ENCODE measurements around the gene ALDH4A1.
"Not testable (repeated sequence)": the region's sequence is repeated elsewhere in the genome, so short reads cannot be mapped to it uniquely, and the experiment has no call there.

The ALDH4A1 gene

GRCh38 chr1:18872071-18872611 is 30.2 kb downstream of the ALDH4A1 start:
- Histone ChIP-seq H3K4me3 (ENCODE audit: low read depth, low read length) (no peak overlapping the region), H3K9me3 (ENCODE audit: control insufficient read depth, insufficient read depth, low read length) (no peaks in the 10 kb centered on the region), H3K27me3 (ENCODE audit: control insufficient read depth, insufficient read depth, low read length) (no peaks in the 10 kb centered on the region), H3K9ac (ENCODE audit: low read depth, low read length) (no peak overlapping the region), H3K36me3 (ENCODE audit: control insufficient read depth, insufficient read depth, low read length) (peaks cover 29% of the 10 kb centered on the region), H3K27ac (ENCODE audit: low read depth, low read length) (no peak overlapping the region), H3K4me1 (ENCODE audit: control insufficient read depth, insufficient read depth, low read length) (no peaks in the 10 kb centered on the region)

- Histone ChIP-seq H3K27ac (ENCODE audit: low read depth, low read length) (no peak overlapping the region), H3K36me3 (ENCODE audit: control insufficient read depth, insufficient read depth, low read length) (peaks cover 25% of the 10 kb centered on the region), H3K9me3 (ENCODE audit: control insufficient read depth, insufficient read depth, low read length) (no peaks in the 10 kb centered on the region), H3K9ac (ENCODE audit: low read depth, low read length) (no peak overlapping the region), H3K4me1 (ENCODE audit: control insufficient read depth, insufficient read depth, low read length) (no peaks in the 10 kb centered on the region), H3K4me3 (ENCODE audit: low read depth, low read length) (no peak overlapping the region), H3K27me3 (ENCODE audit: control insufficient read depth, insufficient read depth, low read length) (no peaks in the 10 kb centered on the region)
Measured at GRCh38 chr1:18871401-18872070, 30.8 kb downstream of the ALDH4A1 start.

DNA sequence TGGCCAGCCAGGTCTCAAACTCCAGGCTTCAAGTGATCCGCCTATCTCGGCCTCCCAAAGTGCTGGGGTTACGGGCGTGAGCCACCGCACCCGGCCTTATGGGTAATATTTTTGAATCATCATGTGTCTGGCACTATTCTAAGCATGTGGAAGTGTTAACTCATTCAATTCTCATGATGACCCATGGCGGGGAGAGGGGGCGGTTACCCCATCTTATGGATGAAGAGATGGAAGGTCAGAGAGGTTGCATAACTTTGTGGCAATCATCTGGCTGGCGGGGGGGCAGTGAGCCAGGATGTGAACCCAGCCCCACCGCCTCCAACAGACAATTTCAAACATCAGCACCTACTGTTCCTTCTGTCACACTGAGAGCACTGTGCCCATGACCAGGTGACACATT is 31.4 kb downstream of the ALDH4A1 start:
- Histone ChIP-seq H3K27me3 (ENCODE audit: control insufficient read depth, insufficient read depth, low read length) (no peaks in the 10 kb centered on the region), H3K4me3 (ENCODE audit: low read depth, low read length) (no peak overlapping the region)

GRCh38 chr1:18870595-18870865 is 31.8 kb downstream of the ALDH4A1 start:
- not testable (repeated sequence) for H3K4me3 ChIP-seq (ENCODE audit: low read depth, low read length); H3K27ac ChIP-seq (ENCODE audit: low read depth, low read length); H3K4me1 ChIP-seq (ENCODE audit: control insufficient read depth, insufficient read depth, low read length); H3K9me3 ChIP-seq (ENCODE audit: control insufficient read depth, insufficient read depth, low read length); H3K27me3 ChIP-seq (ENCODE audit: control insufficient read depth, insufficient read depth, low read length); H3K9ac ChIP-seq (ENCODE audit: low read depth, low read length)
- peaks cover 23% of the 10 kb centered on the region for H3K36me3 ChIP-seq (ENCODE audit: control insufficient read depth, insufficient read depth, low read length)

More for the DNA sequence above, 31.4 kb downstream of the ALDH4A1 start:
- Histone ChIP-seq H3K9me3 (ENCODE audit: control insufficient read depth, insufficient read depth, low read length) (no peaks in the 10 kb centered on the region), H3K27ac (ENCODE audit: low read depth, low read length) (no peak overlapping the region), H3K36me3 (ENCODE audit: control insufficient read depth, insufficient read depth, low read length) (peaks cover 23% of the 10 kb centered on the region), H3K4me1 (ENCODE audit: control insufficient read depth, insufficient read depth, low read length) (no peaks in the 10 kb centered on the region), H3K9ac (ENCODE audit: low read depth, low read length) (no peak overlapping the region)

DNA sequence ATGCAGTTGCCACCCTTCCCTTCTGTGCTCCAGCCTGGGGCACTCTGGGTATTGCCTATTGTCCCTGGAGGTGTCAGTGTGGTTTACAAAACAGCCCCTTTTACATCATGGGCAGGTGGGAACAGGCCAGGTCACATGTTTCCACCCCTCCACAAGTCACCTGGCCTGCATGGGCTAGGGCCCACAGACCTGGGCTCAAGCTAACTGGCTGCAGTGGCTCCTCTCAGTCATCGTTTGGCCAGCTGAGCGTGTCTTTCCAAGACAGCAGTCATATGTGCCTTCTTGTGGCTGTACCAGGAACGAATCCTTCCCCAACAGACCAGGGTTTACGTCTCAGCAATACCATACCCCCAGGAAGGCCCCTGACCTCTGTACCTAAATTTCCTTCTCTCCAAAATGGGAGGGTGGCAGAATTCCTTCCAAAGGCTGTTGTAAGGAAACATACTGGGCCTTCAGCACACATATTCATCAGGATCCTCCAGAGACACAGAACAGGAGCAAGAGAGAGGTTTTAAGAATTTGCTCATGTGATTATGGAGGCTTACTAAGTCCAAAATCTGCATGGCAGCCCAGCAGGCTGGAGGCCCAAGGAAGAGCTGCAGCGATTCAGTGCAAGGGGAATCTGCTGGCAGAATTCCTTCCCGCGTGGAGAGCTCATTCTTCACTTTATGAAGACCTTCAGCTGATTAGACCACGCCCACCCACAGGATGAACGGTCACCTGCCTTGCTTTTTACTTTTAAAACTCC is 32.3 kb downstream of the ALDH4A1 start:
- no peaks in the 10 kb centered on the region for H3K27me3 ChIP-seq (ENCODE audit: control insufficient read depth, insufficient read depth, low read length)
- no peaks in the 10 kb centered on the region for H3K9me3 ChIP-seq (ENCODE audit: control insufficient read depth, insufficient read depth, low read length)
- H3K4me1 ChIP-seq (ENCODE audit: control insufficient read depth, insufficient read depth, low read length): no peaks in the 10 kb centered on the region
- H3K4me3 ChIP-seq (ENCODE audit: low read depth, low read length): no peak overlapping the region
- no peak overlapping the region for H3K27ac ChIP-seq (ENCODE audit: low read depth, low read length)
- no peak overlapping the region for H3K9ac ChIP-seq (ENCODE audit: low read depth, low read length)
- H3K36me3 ChIP-seq (ENCODE audit: control insufficient read depth, insufficient read depth, low read length): peaks cover 23% of the 10 kb centered on the region

DNA sequence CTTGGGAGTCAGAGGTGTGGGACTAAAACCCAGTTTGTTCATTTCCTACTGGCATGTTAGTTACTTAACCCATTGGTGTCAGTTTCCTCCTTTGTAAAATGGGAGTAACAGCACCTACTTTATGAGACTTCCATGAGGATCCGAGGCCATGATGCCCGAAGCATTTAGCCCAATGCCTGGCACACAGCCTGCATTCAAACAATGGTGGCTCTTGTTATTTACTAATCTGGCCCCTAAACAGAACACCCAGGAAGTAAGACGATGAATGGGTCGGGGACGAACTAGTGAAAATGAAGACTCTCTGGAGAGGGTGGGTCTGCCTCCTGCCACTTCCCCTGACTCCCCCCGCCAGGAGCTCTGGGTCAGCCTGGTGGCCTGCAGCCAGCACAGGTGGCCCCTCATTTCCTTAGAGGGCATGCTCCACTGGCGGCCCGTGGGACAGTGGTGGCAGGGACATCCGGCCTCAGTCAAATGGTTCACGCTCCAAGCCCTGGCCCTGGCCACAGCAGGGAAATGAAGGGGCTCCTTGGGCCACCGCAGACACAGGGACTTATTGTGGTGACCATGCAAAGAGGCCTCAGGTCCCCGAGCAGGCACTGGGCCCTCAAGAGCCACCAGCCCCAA is 33.4 kb downstream of the ALDH4A1 start:
- peaks cover 20% of the 10 kb centered on the region for H3K36me3 ChIP-seq (ENCODE audit: control insufficient read depth, insufficient read depth, low read length)
- no peaks in the 10 kb centered on the region for H3K4me1 ChIP-seq (ENCODE audit: control insufficient read depth, insufficient read depth, low read length)
- no peaks in the 10 kb centered on the region for H3K9me3 ChIP-seq (ENCODE audit: control insufficient read depth, insufficient read depth, low read length)
- no peak overlapping the region for H3K9ac ChIP-seq (ENCODE audit: low read depth, low read length)
- no peaks in the 10 kb centered on the region for H3K27me3 ChIP-seq (ENCODE audit: control insufficient read depth, insufficient read depth, low read length)
- no peak overlapping the region for H3K4me3 ChIP-seq (ENCODE audit: low read depth, low read length)
- no peak overlapping the region for H3K27ac ChIP-seq (ENCODE audit: low read depth, low read length)

DNA sequence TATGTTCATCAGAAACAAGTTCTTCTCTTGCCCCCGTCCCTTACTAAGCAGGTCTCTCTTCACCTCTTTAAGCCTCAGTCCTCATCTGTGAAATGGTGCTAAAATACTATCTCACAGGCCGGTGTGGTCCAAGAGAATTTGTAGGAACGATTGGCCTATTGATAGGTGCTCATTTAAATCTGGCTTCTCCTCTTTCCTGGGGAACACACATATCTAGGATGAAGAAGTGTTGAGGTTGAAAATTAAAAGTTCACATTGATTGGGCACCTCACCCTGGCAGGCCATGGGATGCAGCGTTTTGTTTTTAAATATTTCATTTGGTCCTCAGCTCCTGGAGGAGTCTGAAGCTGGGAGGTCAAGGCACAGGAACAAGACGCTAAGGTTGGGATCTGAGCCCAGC is 34.0 kb downstream of the ALDH4A1 start:
- Histone ChIP-seq H3K9ac (ENCODE audit: low read depth, low read length) (no peak overlapping the region), H3K27ac (ENCODE audit: low read depth, low read length) (no peak overlapping the region), H3K4me3 (ENCODE audit: low read depth, low read length) (no peak overlapping the region), H3K27me3 (ENCODE audit: control insufficient read depth, insufficient read depth, low read length) (no peaks in the 10 kb centered on the region), H3K4me1 (ENCODE audit: control insufficient read depth, insufficient read depth, low read length) (no peaks in the 10 kb centered on the region), H3K36me3 (ENCODE audit: control insufficient read depth, insufficient read depth, low read length) (peaks cover 15% of the 10 kb centered on the region; the same call in 1 of the 2 replicates), H3K9me3 (ENCODE audit: control insufficient read depth, insufficient read depth, low read length) (no peaks in the 10 kb centered on the region)

GRCh38 chr1:18866846-18867245 is 35.5 kb downstream of the ALDH4A1 start:
- no peak overlapping the region for H3K4me3 ChIP-seq (ENCODE audit: low read depth, low read length)
- no peak overlapping the region for H3K27ac ChIP-seq (ENCODE audit: low read depth, low read length)
- no peak overlapping the region for H3K9ac ChIP-seq (ENCODE audit: low read depth, low read length)
- no peaks in the 10 kb centered on the region for H3K9me3 ChIP-seq (ENCODE audit: control insufficient read depth, insufficient read depth, low read length)
- H3K4me1 ChIP-seq (ENCODE audit: control insufficient read depth, insufficient read depth, low read length): no peaks in the 10 kb centered on the region
- H3K36me3 ChIP-seq (ENCODE audit: control insufficient read depth, insufficient read depth, low read length): peaks cover 2% of the 10 kb centered on the region; the same call in 1 of the 2 replicates
- H3K27me3 ChIP-seq (ENCODE audit: control insufficient read depth, insufficient read depth, low read length): no peaks in the 10 kb centered on the region

GRCh38 chr1:18866314-18866713 is 36.0 kb downstream of the ALDH4A1 start:
- H3K9ac ChIP-seq (ENCODE audit: low read depth, low read length): no peak overlapping the region
- H3K27ac ChIP-seq (ENCODE audit: low read depth, low read length): no peak overlapping the region
- H3K4me1 ChIP-seq (ENCODE audit: control insufficient read depth, insufficient read depth, low read length): no peaks in the 10 kb centered on the region

GRCh38 chr1:18865176-18865575 is 37.2 kb downstream of the ALDH4A1 start:
- no peaks in the 10 kb centered on the region for H3K27me3 ChIP-seq (ENCODE audit: control insufficient read depth, insufficient read depth, low read length)

More at GRCh38 chr1:18866314-18866713, 36.0 kb downstream of the ALDH4A1 start:
- H3K27me3 ChIP-seq (ENCODE audit: control insufficient read depth, insufficient read depth, low read length): no peaks in the 10 kb centered on the region
- H3K9me3 ChIP-seq (ENCODE audit: control insufficient read depth, insufficient read depth, low read length): no peaks in the 10 kb centered on the region
- H3K36me3 ChIP-seq (ENCODE audit: control insufficient read depth, insufficient read depth, low read length): no peaks in the 10 kb centered on the region
- no peak overlapping the region for H3K4me3 ChIP-seq (ENCODE audit: low read depth, low read length)

DNA sequence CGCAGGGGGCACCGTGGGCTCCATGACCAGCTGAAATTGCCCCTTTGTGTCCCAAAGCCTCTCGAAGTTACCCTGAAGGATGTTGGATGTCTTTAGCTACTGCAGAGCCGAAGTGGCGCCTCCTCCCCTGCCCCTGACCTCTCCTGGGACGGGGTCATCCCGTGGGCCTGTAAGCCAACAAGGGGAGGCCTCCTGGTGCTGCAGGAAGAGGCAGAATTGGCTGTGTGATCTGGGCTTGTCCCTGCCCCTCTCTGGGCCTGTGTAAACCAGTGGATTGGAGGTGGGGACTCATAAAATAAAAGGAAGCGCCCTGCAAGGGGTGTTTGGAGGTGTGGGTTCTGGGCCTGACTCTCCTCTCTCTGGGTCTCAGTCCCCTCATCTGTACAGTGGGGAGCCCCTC is 40.8 kb downstream of the ALDH4A1 start:
- H3K27ac ChIP-seq (ENCODE audit: low read depth, low read length): no peak overlapping the region
- no peaks in the 10 kb centered on the region for H3K9me3 ChIP-seq (ENCODE audit: control insufficient read depth, insufficient read depth, low read length)
- no peaks in the 10 kb centered on the region for H3K27me3 ChIP-seq (ENCODE audit: control insufficient read depth, insufficient read depth, low read length)
- no peak overlapping the region for H3K9ac ChIP-seq (ENCODE audit: low read depth, low read length)
- no peaks in the 10 kb centered on the region for H3K36me3 ChIP-seq (ENCODE audit: control insufficient read depth, insufficient read depth, low read length)
- H3K4me1 ChIP-seq (ENCODE audit: control insufficient read depth, insufficient read depth, low read length): no peaks in the 10 kb centered on the region
- H3K4me3 ChIP-seq (ENCODE audit: low read depth, low read length): no peak overlapping the region

More at GRCh38 chr1:18865176-18865575, 37.2 kb downstream of the ALDH4A1 start:
- no peaks in the 10 kb centered on the region for H3K9me3 ChIP-seq (ENCODE audit: control insufficient read depth, insufficient read depth, low read length)
- H3K4me1 ChIP-seq (ENCODE audit: control insufficient read depth, insufficient read depth, low read length): no peaks in the 10 kb centered on the region
- no peak overlapping the region for H3K4me3 ChIP-seq (ENCODE audit: low read depth, low read length)
- H3K27ac ChIP-seq (ENCODE audit: low read depth, low read length): no peak overlapping the region
- H3K9ac ChIP-seq (ENCODE audit: low read depth, low read length): no peak overlapping the region
- no peaks in the 10 kb centered on the region for H3K36me3 ChIP-seq (ENCODE audit: control insufficient read depth, insufficient read depth, low read length)
